ENCODE measurements around the gene BRPF3.
A peak's percentile ranks its signal among the peaks of the same experiment; 100 is the strongest.

Gene BRPF3

GRCh38 chr6:36196113-36196879 is at the start of gene BRPF3:
Gene BRPF3 (plus strand): TSS chr6:36196744. CDS start chr6:36200323, 3,579 bp downstream.
- peak; percentile 33 for DNase-seq

DNA sequence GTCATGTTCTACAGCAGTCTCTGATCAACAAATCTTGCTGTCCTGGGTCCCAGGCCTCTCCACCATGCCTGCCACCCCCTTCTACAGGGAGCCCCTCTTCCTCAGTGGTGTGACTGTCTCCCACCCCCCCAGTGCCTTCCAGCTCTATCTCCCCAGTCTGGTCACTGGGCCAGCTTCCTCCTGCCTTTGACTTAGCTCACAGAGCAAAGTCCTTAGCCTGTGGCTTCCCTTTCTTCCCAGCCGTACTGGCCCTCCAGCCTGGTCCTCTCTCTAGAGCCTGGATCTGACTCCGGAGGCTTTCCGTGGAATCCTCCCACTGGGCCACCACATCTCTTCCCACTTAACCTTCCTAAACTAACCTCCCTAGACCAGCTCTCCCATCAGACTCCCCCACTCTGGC is 49.2 kb upstream of the BRPF3 start:
- no peak for DNase-seq

DNA sequence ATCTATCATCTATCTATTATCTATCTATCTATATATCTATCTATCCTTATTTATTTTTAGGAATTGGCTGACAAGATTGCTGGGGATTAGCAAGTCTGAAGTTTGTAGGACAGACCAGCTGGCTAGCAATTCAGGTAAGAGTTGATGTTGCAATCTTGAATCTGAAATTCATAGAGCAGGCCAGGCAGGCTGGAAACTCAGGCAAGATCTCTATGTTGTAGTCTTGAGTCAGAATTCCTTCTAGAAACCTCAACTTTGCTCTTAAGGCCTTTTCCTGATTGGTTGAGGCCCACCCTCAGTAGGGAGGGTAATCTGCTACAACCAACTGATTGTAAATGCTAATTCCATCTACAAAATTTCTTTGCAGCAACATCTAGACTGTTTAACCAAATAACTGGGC is 47.1 kb upstream of the BRPF3 start:
- no peak for DNase-seq

- DNase-seq, result no peak
These were observed 46.3 kb upstream of the BRPF3 start for GRCh38 chr6:36150283-36150682.

DNA sequence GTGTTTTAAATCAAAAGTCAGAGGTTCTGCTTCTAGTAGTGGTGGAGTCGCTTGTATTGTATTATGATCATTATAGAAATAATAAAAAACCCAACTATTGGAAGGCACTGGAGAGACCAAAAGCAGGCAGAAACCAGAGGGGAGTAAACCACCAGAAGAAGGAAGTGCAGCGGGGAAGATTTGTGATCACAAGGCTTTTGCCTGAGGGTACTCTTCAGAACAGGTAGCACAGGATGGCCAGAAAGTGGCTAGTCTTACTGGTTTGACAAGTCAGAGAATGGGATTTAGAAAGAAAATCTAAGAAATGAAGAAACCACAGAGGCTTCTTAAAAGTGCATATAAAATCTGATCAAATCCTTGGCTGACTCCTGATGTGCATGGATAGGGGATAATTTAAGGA is 42.3 kb upstream of the BRPF3 start:
- no peak for DNase-seq

DNA sequence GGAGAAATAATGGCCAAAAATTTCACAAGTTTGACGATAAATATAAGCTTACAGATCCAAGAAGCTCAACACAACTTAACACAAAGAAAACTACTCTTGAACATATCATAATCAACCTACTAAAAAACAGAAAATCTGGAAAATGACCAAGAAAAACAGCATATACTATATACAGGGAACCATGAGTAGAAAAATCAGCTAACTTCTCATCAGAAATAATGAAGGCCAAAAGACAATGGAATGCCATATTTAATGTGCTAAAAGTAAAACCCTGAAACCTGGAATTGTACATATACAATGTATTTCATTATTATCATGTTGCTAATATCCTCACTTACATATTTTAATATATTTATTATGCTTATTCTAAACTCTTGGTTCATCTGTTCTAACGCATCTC is 40.9 kb upstream of the BRPF3 start:
- no peak for DNase-seq

GRCh38 chr6:36160147-36160760 is 36.3 kb upstream of the BRPF3 start:
- no peak for DNase-seq

GRCh38 chr6:36169023-36170007 is 27.2 kb upstream of the BRPF3 start:
- DNase-seq, result no peak

- no peak for DNase-seq
These were observed 25.8 kb upstream of the BRPF3 start for GRCh38 chr6:36170704-36171103.

GRCh38 chr6:36171573-36171972 is 25.0 kb upstream of the BRPF3 start:
- no peak for DNase-seq

- DNase-seq, result no peak
These were observed 19.4 kb upstream of the BRPF3 start for GRCh38 chr6:36177166-36177565.

GRCh38 chr6:36178544-36178943 is 18.0 kb upstream of the BRPF3 start:
- DNase-seq, result no peak

GRCh38 chr6:36180126-36180525 is 16.4 kb upstream of the BRPF3 start:
- DNase-seq, result no peak

DNA sequence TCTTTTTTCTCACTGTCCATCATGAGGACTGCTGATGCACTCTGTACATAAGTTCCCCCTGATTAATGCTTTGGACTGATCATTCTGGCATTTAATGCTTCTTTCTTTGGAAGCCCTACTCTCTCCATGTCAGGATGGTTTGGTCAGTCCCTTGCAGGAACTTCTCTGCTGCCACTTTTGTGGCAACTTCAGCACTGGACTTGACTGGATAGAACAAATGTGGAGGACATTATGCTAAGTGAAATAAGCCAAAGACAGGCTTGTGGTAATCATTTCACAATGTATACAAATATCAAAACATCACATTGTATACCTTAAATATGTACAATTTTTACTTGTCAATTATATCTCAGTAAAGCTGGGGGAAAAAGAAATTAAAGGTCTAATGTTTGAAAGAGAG is 12.2 kb upstream of the BRPF3 start:
- no peak for DNase-seq

- no peak for DNase-seq
These were observed 10.3 kb upstream of the BRPF3 start for GRCh38 chr6:36186199-36186598.

GRCh38 chr6:36187446-36187845 is 9.1 kb upstream of the BRPF3 start:
- no peak for DNase-seq

GRCh38 chr6:36195471-36196112 is 952 bp upstream of the BRPF3 start:
- DNase-seq, result no peak

- DNase-seq, result peak; percentile 88
These were observed 470 bp downstream of the BRPF3 start for GRCh38 chr6:36196880-36197548.

GRCh38 chr6:36197739-36198221 is 1.2 kb downstream of the BRPF3 start:
- DNase-seq, result no peak

DNA sequence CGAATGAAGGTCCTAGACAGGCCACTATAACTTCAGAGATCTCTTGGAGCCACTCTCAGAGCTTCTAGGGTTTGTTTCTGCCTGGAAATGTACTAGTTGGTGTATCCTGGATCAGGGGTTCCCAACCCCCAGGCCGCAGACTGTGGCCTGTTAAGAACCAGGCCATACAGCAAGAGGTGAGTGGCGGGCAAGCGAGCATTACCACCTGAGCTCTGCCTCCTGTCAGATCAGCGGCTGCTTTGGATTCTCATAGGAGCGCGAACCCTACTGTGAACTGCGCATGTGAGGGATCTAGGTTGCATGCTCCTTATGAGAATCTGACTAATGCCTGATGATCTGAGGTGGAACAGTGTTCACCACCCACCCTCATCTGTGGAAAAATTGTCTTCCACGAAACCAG is 2.4 kb downstream of the BRPF3 start:
- DNase-seq, result no peak

DNA sequence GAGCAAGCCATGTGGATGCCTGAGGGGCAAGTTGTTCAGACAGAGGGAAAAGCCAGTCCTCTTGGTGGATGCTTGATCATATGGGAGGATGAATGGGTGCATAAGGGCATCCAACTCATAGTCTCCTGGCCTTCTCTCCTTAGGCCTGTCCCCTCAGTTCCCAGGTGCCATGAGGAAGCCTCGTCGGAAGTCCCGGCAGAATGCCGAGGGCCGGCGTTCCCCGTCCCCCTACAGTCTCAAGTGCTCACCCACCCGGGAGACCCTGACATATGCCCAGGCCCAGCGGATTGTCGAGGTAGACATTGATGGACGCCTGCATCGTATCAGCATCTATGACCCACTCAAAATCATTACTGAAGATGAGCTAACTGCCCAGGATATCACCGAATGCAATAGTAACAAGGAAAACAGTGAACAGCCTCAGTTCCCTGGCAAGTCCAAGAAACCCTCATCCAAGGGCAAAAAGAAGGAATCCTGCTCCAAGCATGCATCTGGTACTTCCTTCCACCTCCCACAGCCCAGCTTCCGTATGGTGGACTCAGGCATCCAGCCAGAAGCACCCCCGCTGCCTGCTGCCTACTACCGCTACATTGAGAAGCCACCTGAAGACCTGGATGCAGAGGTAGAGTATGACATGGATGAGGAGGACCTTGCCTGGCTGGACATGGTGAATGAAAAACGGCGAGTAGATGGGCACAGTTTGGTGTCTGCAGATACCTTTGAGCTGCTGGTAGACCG is 3.8 kb downstream of the BRPF3 start:
- DNase-seq, result no peak
